Vagina (tissue), 2 donors: ENCODE measurements around the gene PIK3CB. TPM values are rescaled to one million over a fixed set of nuclear protein-coding genes. Genes with fewer than 3 reads are reported as not detected.
A peak's percentile ranks its signal among the peaks of the same experiment; 100 is the strongest.
"Not testable (repeated sequence)": the region's sequence is repeated elsewhere in the genome, so short reads cannot be mapped to it uniquely, and the experiment has no call there.

Source experiments
- DNase-seq, 2 donors: peaks; one replicate each; pipeline ENCODE4 v3.0.0-alpha.2; 2017; ENCODE audit errors: extremely low spot score in 2 of 2
- H3K27ac ChIP-seq: fragments of 200-600 bp; sonication (generic); one replicate; pipeline ENCODE4 v1.5.1; 2019
- H3K27me3 ChIP-seq: fragments of 200-600 bp; sonication (generic); one replicate; pipeline ENCODE4 v1.5.1; 2019
- H3K36me3 ChIP-seq, 2 donors: fragments of 200-600 bp; sonication (generic); one replicate each; pipeline ENCODE4 v1.5.1; 2017 to 2019
- H3K4me1 ChIP-seq: fragments of 200-600 bp; sonication (generic); one replicate; pipeline ENCODE4 v1.5.1; 2019
- H3K4me3 ChIP-seq, 2 donors: fragments of 200-600 bp; sonication (generic); 1 replicate in 1 of 2; 2 replicates in 1 of 2; pipeline ENCODE4 v1.5.1; 2016 to 2019
- H3K9me3 ChIP-seq: fragments of 200-600 bp; sonication (generic); one replicate; pipeline ENCODE4 v1.5.1; 2019
- POLR2A ChIP-seq, 2 donors: fragments of 450-650 bp; IDR thresholded peaks; one replicate each; pipeline ENCODE4 v1.6.1; 2017; ENCODE audit warnings: antibody characterized with exemption in 2 of 2, mild to moderate bottlenecking in 2 of 2, moderate library complexity in 2 of 2
- POLR2AphosphoS5 ChIP-seq, 2 donors: sonication (generic); formaldehyde crosslinking; IDR thresholded peaks; one replicate each; pipeline ENCODE4 v1.9.0; 2017; ENCODE audit warnings: antibody characterized with exemption in 2 of 2, mild to moderate bottlenecking in 2 of 2, low read depth in 1 of 2; ENCODE audit not compliant: insufficient read depth in 1 of 2
- intact Hi-C: fragments of 100-400 bp; cut with DNase I; formaldehyde crosslinking; loops from one replicate; pipeline ENCODE4 v1.15.1; 2023
- total RNA-seq: library from RNA; depleted of rRNA; stranded (reverse); fragments of >200 nt; gene quantifications from one replicate; pipeline ENCODE4 v1.2.3, GENCODE V29; 2016
- TF ChIP-seq, protein P1 (sequence below), 3 experiments: fragments of 450-650 bp in 2 of 3; fragments of 200-600 bp in 1 of 3; sonication (generic) in 1 of 3; IDR thresholded peaks; one replicate each; pipeline ENCODE4 v1.5.1; 2017 to 2019; ENCODE audit warnings: antibody characterized with exemption in 3 of 3, mild to moderate bottlenecking in 2 of 3, moderate library complexity in 2 of 3

PIK3CB gene
- total RNA-seq, 1 donor from 2014 or later: 31.9 TPM

DNA sequence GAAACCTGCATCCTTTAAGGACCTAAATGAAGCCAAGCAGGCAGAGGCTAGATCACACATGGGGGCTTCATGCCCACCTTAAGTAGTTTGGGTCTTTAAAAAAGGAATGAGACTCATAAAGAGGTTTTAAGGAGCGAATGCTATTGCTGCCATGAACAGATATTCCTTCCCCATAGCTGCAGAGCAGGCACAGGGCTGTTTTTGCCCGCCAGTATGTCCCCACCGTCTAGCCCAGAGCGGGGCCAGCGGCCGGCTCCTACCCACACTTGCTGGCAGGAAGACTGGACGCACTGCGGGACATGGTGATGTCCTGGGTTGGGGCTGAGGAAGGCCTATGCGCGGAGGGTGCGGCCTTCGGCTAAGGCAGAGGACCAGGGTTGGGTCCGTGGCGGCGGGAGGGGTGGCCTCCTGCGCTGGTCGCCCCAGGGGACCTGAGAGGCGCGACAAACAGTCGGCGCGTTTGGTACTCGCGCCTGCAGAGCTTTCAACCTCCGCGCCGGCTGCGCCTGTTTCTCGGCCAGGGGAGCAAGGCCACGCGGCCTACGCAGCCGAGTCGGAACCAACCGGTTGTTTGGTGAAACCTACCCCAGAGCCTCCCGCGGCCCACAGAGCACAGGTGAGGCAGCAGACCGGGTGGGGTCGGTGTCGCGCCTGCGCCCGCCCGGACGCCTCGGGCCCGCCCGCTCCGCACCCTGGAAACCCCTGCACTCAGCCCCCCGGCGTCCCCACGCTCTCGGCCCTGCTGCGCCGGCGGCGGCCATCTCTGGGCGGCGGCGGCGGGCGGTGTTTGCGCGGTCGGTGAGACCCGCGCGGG lies 226.2 kb downstream of the PIK3CB start, which contains the start of gene FAIM:
FAIM (plus strand) TSS at position 450 of the 814 bp plus-strand sequence. CDS start 10,956 bp downstream, outside the sequence.
- H3K27ac ChIP-seq: peak within 1 kb of the TSS; percentile 91
- H3K27me3 ChIP-seq: no peaks in the 10 kb centered on the region
- TF ChIP-seq POLR2AphosphoS5 (IDR thresholded peaks at IDR 0.05; ENCODE audit: insufficient read depth in 1 of 2, low read depth in 1 of 2) (peak in 1 of 2 donors; percentile 59), POLR2A (IDR thresholded peaks at IDR 0.05) (no peak)
- TF ChIP-seq, protein P1, sequence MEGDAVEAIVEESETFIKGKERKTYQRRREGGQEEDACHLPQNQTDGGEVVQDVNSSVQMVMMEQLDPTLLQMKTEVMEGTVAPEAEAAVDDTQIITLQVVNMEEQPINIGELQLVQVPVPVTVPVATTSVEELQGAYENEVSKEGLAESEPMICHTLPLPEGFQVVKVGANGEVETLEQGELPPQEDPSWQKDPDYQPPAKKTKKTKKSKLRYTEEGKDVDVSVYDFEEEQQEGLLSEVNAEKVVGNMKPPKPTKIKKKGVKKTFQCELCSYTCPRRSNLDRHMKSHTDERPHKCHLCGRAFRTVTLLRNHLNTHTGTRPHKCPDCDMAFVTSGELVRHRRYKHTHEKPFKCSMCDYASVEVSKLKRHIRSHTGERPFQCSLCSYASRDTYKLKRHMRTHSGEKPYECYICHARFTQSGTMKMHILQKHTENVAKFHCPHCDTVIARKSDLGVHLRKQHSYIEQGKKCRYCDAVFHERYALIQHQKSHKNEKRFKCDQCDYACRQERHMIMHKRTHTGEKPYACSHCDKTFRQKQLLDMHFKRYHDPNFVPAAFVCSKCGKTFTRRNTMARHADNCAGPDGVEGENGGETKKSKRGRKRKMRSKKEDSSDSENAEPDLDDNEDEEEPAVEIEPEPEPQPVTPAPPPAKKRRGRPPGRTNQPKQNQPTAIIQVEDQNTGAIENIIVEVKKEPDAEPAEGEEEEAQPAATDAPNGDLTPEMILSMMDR (IDR thresholded peaks at IDR 0.05): no peak
- peak within 1 kb of the TSS; percentile 64 to 87 for H3K4me3 ChIP-seq
- DNase-seq: no peak
- no peaks in the 10 kb centered on the region for H3K36me3 ChIP-seq
- intact Hi-C loops: loop anchor here (10.0 kb wide), 1 partner anchor 226 kb away; the partner anchor contains the start of gene PIK3CB
- H3K4me1 ChIP-seq: peaks cover 9% of the 10 kb centered on the region
- no peaks in the 10 kb centered on the region for H3K9me3 ChIP-seq

DNA sequence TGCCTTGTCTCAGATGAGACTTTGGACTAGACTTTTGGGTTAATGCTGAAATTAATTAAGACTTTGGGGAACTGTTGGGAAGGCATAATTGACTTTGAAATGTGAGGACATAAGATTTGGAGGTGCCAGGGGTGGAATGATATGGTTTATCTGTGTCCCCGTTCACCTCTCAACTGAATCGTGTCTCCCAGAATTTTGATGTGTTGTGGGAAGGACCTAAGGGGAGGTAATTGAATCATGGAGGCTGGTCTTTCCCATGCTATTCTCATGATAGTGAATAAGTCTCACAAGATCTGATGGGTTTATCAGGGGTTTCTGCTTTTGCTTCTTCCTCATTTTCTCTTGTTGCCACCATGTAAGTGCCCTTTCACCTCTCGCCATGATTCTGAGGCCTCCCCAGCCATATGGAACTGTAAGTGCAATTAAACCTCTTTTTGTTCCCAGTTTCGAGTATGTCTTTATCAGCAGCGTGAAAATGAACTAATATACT lies 230.6 kb downstream of the PIK3CB start:
- not testable (repeated sequence) for H3K27ac ChIP-seq, H3K4me3 ChIP-seq, H3K4me1 ChIP-seq, H3K36me3 ChIP-seq, H3K27me3 ChIP-seq, H3K9me3 ChIP-seq, DNase-seq
- intact Hi-C loops: loop anchor here (10.0 kb wide), 1 partner anchor 231 kb away; the partner anchor contains the start of gene PIK3CB

Other genes with a start within 250 kb of the PIK3CB start
- gene CEP70, start 240.7 kb downstream of the PIK3CB start, total RNA-seq: 31.7 TPM
- gene FAIM, start 226.2 kb downstream of the PIK3CB start, total RNA-seq: 13.3 TPM
- 1.5 TPM for gene FOXL2, start 112.2 kb upstream of the PIK3CB start, total RNA-seq
- gene FOXL2NB, start 112.3 kb upstream of the PIK3CB start, total RNA-seq: 1.5 TPM
- gene PRR23A, start 171.3 kb upstream of the PIK3CB start, total RNA-seq: not detected
- not detected for gene PRR23B, start 186.0 kb upstream of the PIK3CB start, total RNA-seq
- not detected for gene PRR23C, start 210.0 kb upstream of the PIK3CB start, total RNA-seq